NCI-H2171 treated with DMSO at 0.1 percent for 48 hours (cell line): ENCODE results near the gene PRAF2.

Experiments
- DNase-seq: peaks from one replicate; lab custom pipeline; 2025; lab: John Stamatoyannopoulos, UW

Gene PRAF2

DNA sequence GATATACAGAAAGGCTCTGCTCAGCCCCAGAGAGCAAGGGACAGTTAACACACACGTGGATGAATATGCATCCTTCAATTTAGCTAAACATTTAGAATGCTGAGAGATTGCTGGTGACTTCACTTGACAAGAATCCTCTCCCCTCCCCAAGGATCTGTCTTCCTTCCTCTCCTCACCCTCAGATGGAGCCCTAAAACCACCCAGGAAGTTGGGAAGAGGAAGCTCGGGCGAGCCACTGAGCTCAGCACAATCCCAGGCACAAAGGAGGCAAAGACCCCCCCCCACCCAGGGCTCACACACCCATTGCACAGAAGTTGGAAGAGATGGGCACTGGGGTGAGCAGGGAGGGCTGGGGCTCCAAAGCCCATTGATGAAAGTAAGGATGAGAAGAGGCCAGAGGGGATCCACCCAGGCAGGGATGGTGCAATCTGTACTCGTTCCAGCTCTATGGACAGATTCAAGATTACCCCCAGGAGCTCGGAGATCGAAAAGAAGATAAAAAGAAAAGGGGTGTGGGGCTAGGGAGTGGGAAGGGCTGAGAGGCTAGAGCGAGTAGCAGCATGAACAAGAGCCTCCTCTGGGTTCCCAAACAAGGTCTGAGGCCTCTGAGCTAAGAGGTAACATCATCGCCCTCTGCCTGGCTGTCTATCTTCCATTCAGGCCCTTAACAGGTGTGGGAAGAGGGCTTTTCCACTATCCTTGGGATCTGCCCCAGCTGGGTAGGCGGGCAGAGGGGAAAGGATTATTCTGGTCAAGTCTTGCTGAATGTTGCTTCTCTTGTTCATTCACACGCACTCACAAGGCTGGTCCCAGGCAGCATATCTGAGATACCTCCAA lies 31.8 kb downstream of the PRAF2 start:
- DNase-seq = no peak

DNA sequence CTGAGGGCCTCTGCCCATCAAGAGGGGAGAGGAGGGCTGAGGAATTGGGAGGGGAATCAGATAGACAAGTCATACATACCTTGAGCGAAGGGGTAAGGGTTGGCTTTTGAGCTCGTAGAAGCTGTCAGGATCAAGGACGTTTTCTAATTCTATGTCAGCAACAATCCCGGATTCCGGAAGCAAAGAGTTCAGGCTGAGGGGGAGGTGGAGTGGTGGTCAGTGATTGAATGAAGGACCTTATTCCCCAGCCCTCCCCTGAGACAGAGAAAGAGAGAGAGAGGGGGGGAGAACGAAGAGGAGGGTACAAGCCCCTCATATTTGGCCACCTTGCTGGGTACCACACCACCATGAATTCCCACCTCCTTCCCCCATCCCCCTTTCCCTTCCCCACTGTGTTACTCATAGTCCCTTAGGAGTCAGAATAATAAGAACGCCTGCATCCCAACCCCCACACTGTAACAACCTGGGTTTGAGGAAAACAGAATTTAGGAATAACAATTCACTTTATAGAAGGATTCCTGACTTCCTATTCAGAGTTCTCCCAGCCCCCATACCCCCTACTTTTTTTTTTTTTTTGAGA lies 33.3 kb downstream of the PRAF2 start:
- no peak for DNase-seq

DNA sequence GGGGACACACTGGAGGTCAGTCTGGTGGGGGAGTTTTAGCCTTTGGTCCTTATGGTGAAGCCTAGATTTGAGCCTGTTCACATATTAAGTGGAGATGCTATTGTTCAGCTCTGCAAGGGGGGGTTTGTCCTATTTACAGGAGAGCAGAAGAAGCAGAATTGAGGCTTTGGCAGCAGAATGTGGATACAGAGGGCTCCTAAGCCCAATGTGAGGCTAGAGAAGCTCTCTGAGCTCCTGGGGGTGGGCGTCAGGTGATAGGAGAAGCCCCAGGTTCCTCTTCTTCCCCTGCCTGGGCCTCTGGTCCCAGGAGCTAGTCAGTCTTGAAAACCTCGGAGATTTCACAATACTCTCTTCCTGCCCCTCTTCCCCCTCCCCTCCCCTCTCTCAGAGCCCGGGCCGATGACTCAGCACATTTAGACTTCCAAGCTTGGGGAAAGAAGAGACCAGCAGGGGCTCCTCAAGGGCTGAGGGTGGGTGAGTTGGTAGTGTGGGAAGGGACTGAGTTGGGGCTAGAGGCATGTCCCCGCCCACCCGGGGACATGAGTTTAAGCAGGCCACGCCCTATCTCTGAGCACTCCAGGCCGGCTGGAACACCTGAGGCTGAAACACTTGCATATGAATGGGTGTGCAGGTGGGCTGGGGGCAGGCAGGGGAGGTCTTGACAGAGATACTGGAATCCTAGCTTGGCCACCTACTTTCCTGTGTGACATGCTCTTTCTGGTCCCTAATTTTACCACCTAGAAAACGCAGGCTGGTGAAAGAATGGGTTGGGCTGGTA lies 34.0 kb downstream of the PRAF2 start:
- peak; percentile 73 for DNase-seq

DNA sequence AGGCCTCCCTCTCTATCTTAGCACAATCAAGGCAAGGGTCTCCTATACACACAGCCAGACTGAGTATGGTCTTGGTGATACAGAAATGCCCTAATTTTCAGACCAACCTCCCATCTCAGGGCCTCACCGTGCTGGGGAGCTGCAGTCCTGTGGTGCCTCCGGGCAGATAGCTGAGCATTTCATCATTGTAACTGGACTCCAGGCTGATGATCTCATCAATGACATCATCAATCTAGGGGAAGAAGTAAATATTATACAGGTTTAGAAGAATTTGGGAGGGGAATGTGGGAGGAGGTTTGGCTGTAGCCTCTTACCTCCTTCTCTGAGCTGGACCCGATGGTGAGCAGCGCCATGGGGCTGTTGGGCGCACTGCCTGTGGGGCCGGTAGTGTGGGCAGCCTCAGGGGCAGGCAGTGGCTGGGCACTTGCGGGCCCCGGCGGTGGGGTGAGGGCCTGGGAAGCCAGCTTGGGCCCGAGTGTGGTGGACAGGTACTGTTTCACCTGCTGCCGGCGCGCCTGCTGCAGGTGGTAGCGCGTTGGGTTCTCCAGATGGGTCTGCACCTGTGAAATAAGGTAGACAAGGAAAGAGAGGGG lies 35.8 kb downstream of the PRAF2 start:
- DNase-seq = no peak

DNA sequence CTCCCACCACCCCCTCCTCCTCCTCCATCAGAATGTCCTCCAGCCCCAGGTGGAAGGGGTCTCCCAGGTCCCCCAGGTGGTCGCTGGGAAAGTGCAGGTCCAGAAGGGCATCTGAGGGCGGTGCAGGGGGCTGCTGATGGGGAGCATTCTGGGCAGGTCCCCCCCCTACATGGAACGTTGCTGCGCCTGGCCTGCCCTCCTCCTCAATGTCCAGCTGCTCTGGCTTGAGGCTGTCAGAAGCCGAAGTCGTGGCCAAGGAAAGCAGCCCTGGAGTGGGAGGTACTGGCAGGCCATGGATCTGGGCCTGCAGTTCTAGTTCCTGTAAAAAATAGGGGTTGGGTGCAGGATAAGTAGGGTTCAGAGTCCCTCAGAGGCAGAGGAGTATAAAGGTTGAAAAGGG lies 43.5 kb downstream of the PRAF2 start:
- no peak for DNase-seq

DNA sequence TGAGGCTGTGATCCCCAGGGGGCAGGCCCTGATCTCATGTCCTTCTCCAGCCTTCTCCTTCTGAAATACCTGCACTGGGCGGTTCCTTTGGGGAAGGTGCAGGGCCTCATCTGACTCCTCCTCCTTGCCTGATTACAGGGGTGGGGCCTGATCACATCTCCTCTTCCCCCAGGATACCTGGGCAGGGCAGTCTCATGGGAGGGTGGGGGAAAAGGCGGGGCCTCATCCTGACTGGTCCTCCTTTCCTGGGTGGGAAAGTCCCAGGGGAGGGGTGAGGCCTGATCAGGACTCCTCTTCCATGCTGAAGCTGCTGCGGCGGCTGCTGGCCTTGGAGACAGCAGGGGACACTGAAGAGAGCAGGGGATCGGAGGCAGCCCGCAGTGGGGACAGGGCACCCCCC lies 43.9 kb downstream of the PRAF2 start:
- no peak for DNase-seq
